Transverse colon (tissue), 4 donors: ENCODE results near the gene ST3GAL3. TPM values are rescaled to one million over a fixed set of nuclear protein-coding genes. Genes with fewer than 3 reads are reported as not detected.

Experiments used
- DNase-seq: peaks from one replicate; pipeline ENCODE4 v3.0.0-alpha.2; 2019
- H3K27ac ChIP-seq, 4 donors: fragments of 200-600 bp; sonication (generic); 2 replicates each; pipeline ENCODE4 v1.5.1; 2016 to 2018; ENCODE audit warnings: inconsistent platforms in 4 of 4
- H3K27me3 ChIP-seq: fragments of 200-600 bp; sonication (generic); 2 replicates; pipeline ENCODE4 v1.5.1; 2017; ENCODE audit warnings: inconsistent platforms
- H3K36me3 ChIP-seq, 4 donors: fragments of 200-600 bp; sonication (generic); 2 replicates each; pipeline ENCODE4 v1.5.1; 2017 to 2019; ENCODE audit warnings: inconsistent platforms in 4 of 4
- H3K4me1 ChIP-seq, 4 donors: fragments of 200-600 bp; sonication (generic); 2 replicates each; pipeline ENCODE4 v1.5.1; 2017 to 2020; ENCODE audit warnings: inconsistent platforms in 4 of 4
- H3K4me3 ChIP-seq, 4 donors: fragments of 200-600 bp; sonication (generic); 1 replicate in 1 of 4; 2 replicates in 3 of 4; pipeline versions ENCODE4 v1.5.1 to v1.6.1; 2017 to 2019; ENCODE audit warnings: inconsistent platforms in 4 of 4
- H3K9me3 ChIP-seq, 2 donors: fragments of 200-600 bp; sonication (generic); 2 replicates each; pipeline ENCODE4 v1.5.1; 2017 to 2019; ENCODE audit warnings: inconsistent platforms in 2 of 2
- CTCF ChIP-seq, 5 experiments: fragments of 200-600 bp in 3 of 5; fragments of 450-650 bp in 2 of 5; sonication (generic) in 3 of 5; IDR thresholded peaks; 1 replicate in 2 of 5; 2 replicates in 3 of 5; pipeline ENCODE4 v1.5.1; 2016 to 2017; ENCODE audit warnings: antibody characterized with exemption in 5 of 5, inconsistent platforms in 3 of 5, mild to moderate bottlenecking in 2 of 5, moderate library complexity in 1 of 5
- EP300 ChIP-seq: sonication (generic); formaldehyde crosslinking; IDR thresholded peaks from one replicate; pipeline ENCODE4 v1.6.1; 2017; ENCODE audit warnings: antibody characterized with exemption, low read depth
- POLR2A ChIP-seq: fragments of 450-650 bp; IDR thresholded peaks from one replicate; pipeline ENCODE4 v1.6.1; 2016; ENCODE audit warnings: antibody characterized with exemption, mild to moderate bottlenecking, moderate library complexity
- POLR2AphosphoS5 ChIP-seq, 3 donors: sonication (generic); formaldehyde crosslinking; IDR thresholded peaks; one replicate each; pipeline ENCODE4 v1.6.1; 2016; ENCODE audit warnings: antibody characterized with exemption in 3 of 3
- WGBS, 2 donors: methylation state at CpG; one replicate each; pipeline ENCODE4 v1.1.5; 2018; ENCODE audit warnings: low coverage in 1 of 2; 5-methylcytosine and 5-hydroxymethylcytosine counted together
- in situ Hi-C, 4 donors: fragments of 200-750 bp; cut with MboI; loops; one replicate each; pipeline versions ENCODE4 v1.15.0 to v1.15.1; 2017; ENCODE audit warnings: low sequenced_read_pairs in 3 of 4, low pct_ligation_motif_present in 1 of 4, low pct_unique_long_range_greater_than_20kb in 1 of 4
- intact Hi-C: fragments of 100-400 bp; cut with DNase I; formaldehyde crosslinking; loops from one replicate; pipeline ENCODE4 v1.15.1; 2023; ENCODE audit warnings: low total_unique reads
- total RNA-seq, 4 donors: library from RNA; depleted of rRNA; stranded (reverse); fragments of >200 nt; gene quantifications; one replicate each; pipeline ENCODE4 v1.1.0, GENCODE V29; 2016

ST3GAL3 gene
- total RNA-seq, 4 donors from 2014 or later: 4.8 to 23.9 (median 9.7) TPM

- WGBS, 2 donors: 73% methylated on average over 4 of the region's 4 CpGs; no CpG with 5 or more reads in 1 of the 2 donors
- intact Hi-C loops (no loop called here), in situ Hi-C loops (no loop called here)
- H3K4me1 ChIP-seq: peaks cover 0 to 4% (median 0%) of the 10 kb centered on the region in 4 donors
- no peaks in the 10 kb centered on the region for H3K27me3 ChIP-seq
- no peak overlapping the region for H3K4me3 ChIP-seq
- no peaks in the 10 kb centered on the region for H3K9me3 ChIP-seq
- no peak for DNase-seq
- peaks cover 0 to 95% (median 46%) of the 10 kb centered on the region in 4 donors for H3K36me3 ChIP-seq
- no peak overlapping the region for H3K27ac ChIP-seq
- TF ChIP-seq EP300 (no peak), POLR2A (no peak), CTCF (IDR thresholded peaks at IDR 0.05) (no peak), POLR2AphosphoS5 (IDR thresholded peaks at IDR 0.05) (no peak)
Observed at GRCh38 chr1:43664369-43664768, 43.0 kb upstream of the ST3GAL3 start.

- no peak overlapping the region for H3K4me3 ChIP-seq
- no peaks in the 10 kb centered on the region for H3K4me1 ChIP-seq
- no peak for TF ChIP-seq CTCF (IDR thresholded peaks at IDR 0.05)
- TF ChIP-seq POLR2AphosphoS5 (IDR thresholded peaks at IDR 0.05): no peak
- TF ChIP-seq POLR2A: no peak
- TF ChIP-seq EP300: no peak
- in situ Hi-C loops (no loop called here), intact Hi-C loops (loop anchor here (5.0 kb wide), 1 partner anchor 1124 kb away; no protein-coding TSS in a partner anchor)
- no peak for DNase-seq
- H3K36me3 ChIP-seq: peaks cover 0 to 99% (median 48%) of the 10 kb centered on the region in 4 donors
- H3K9me3 ChIP-seq: no peaks in the 10 kb centered on the region
- H3K27ac ChIP-seq: no peak overlapping the region
- no peaks in the 10 kb centered on the region for H3K27me3 ChIP-seq
Observed at GRCh38 chr1:43666608-43667007, 40.7 kb upstream of the ST3GAL3 start.

- H3K36me3 ChIP-seq: peaks cover 0 to 93% (median 46%) of the 10 kb centered on the region in 4 donors
- no peaks in the 10 kb centered on the region for H3K4me1 ChIP-seq
- H3K9me3 ChIP-seq: no peaks in the 10 kb centered on the region
- H3K27ac ChIP-seq: no peak overlapping the region
- WGBS, 2 donors: 86 to 93% methylated on average over 1 to 7 of the region's 7 CpGs
- TF ChIP-seq POLR2AphosphoS5 (IDR thresholded peaks at IDR 0.05) (no peak), EP300 (no peak), CTCF (IDR thresholded peaks at IDR 0.05) (no peak), POLR2A (no peak)
- intact Hi-C loops: loop anchor here (5.0 kb wide), 1 partner anchor 1127 kb away; no protein-coding TSS in a partner anchor
- no peaks in the 10 kb centered on the region for H3K27me3 ChIP-seq
- in situ Hi-C loops: no loop called here
- DNase-seq: no peak
- H3K4me3 ChIP-seq: no peak overlapping the region
Observed at GRCh38 chr1:43668956-43669355, 38.4 kb upstream of the ST3GAL3 start.

- no peak overlapping the region for H3K4me3 ChIP-seq
- in situ Hi-C loops: no loop called here
- H3K27me3 ChIP-seq: no peaks in the 10 kb centered on the region
- no peak for DNase-seq
- intact Hi-C loops: loop anchor here (5.0 kb wide), 1 partner anchor 1128 kb away; no protein-coding TSS in a partner anchor
- no peak for TF ChIP-seq CTCF (IDR thresholded peaks at IDR 0.05)
- no peak for TF ChIP-seq EP300
- TF ChIP-seq POLR2A: no peak
- no peak for TF ChIP-seq POLR2AphosphoS5 (IDR thresholded peaks at IDR 0.05)
- H3K4me1 ChIP-seq: no peaks in the 10 kb centered on the region
- WGBS, 2 donors: 98% methylated on average over 5 of the region's 5 CpGs; no CpG with 5 or more reads in 1 of the 2 donors
- H3K9me3 ChIP-seq: no peaks in the 10 kb centered on the region
- peaks cover 0 to 93% (median 44%) of the 10 kb centered on the region in 4 donors for H3K36me3 ChIP-seq
- no peak overlapping the region for H3K27ac ChIP-seq
Observed at GRCh38 chr1:43669878-43670277, 37.5 kb upstream of the ST3GAL3 start.
